Heart left ventricle (tissue), 16 donors: ENCODE measurements around the gene TGFBR3L. TPM values are rescaled to one million over a fixed set of nuclear protein-coding genes. Genes with fewer than 3 reads are reported as not detected.

Source experiments
- ATAC-seq, 4 donors: fragments of 200-7000 bp; cut with Tn5 transposase; one replicate each; pipeline ENCODE4 v1.9.1; 2020 to 2022; ENCODE audit warnings: moderate library complexity in 4 of 4, mild to moderate bottlenecking in 3 of 4, moderate number of reproducible peaks in 1 of 4
- DNase-seq, 5 donors: peaks; one replicate each; pipeline ENCODE4 v3.0.0-alpha.2; 2020
- H3K27ac ChIP-seq, 12 donors: fragments of 200-600 bp; sonication (generic) in 4 of 12; one replicate each; pipeline versions ENCODE4 v1.5.0 to v1.8.0; 2016 to 2022; ENCODE audit warnings: mild to moderate bottlenecking in 2 of 12
- H3K27me3 ChIP-seq, 9 donors: fragments of 200-600 bp; sonication (generic) in 2 of 9; one replicate each; pipeline versions ENCODE4 v1.5.1 to v1.8.0; 2016 to 2022; ENCODE audit warnings: mild to moderate bottlenecking in 3 of 9
- H3K36me3 ChIP-seq, 9 donors: fragments of 200-600 bp; sonication (generic) in 2 of 9; one replicate each; pipeline versions ENCODE4 v1.5.0 to v1.8.0; 2018 to 2022; ENCODE audit warnings: mild to moderate bottlenecking in 2 of 9
- H3K4me1 ChIP-seq, 12 donors: fragments of 200-600 bp; sonication (generic) in 4 of 12; one replicate each; pipeline versions ENCODE4 v1.5.0 to v1.8.0; 2016 to 2022; ENCODE audit warnings: mild to moderate bottlenecking in 3 of 12
- H3K4me3 ChIP-seq, 12 donors: fragments of 200-600 bp; sonication (generic) in 4 of 12; one replicate each; pipeline versions ENCODE4 v1.5.0 to v1.8.0; 2017 to 2022; ENCODE audit warnings: mild to moderate bottlenecking in 9 of 12, moderate library complexity in 4 of 12
- H3K9me3 ChIP-seq, 12 donors: fragments of 200-600 bp; sonication (generic) in 4 of 12; one replicate each; pipeline versions ENCODE4 v1.5.0 to v1.8.0; 2016 to 2022; ENCODE audit warnings: mild to moderate bottlenecking in 1 of 12
- CTCF ChIP-seq, 12 donors: fragments of 200-600 bp; sonication (generic) in 4 of 12; IDR thresholded peaks; one replicate each; pipeline versions ENCODE4 v1.5.0 to v1.8.0; 2018 to 2022; ENCODE audit warnings: antibody characterized with exemption in 12 of 12, mild to moderate bottlenecking in 5 of 12
- POLR2A ChIP-seq, 2 donors: fragments of 450-650 bp; IDR thresholded peaks; one replicate each; pipeline ENCODE4 v1.6.1; 2017; ENCODE audit warnings: antibody characterized with exemption in 2 of 2, mild to moderate bottlenecking in 2 of 2, moderate library complexity in 2 of 2
- WGBS, 4 donors: extraction: QIAGEN DNeasy Blood & Tissue Kit in 2 of 4; methylation state at CpG; one replicate each; pipeline versions ENCODE4 v1.1.5 to v1.1.7; 2013 to 2018; 5-methylcytosine and 5-hydroxymethylcytosine counted together
- intact Hi-C, 10 donors: fragments of 100-400 bp; cut with DNase I; formaldehyde crosslinking; loops; one replicate each; pipeline versions ENCODE4 v1.11.1 to v1.14.2; 2022
- polyA plus RNA-seq, 2 donors: library from polyadenylated mRNA; stranded (reverse); fragments of 200-250 nt; gene quantifications; one replicate each; pipeline ENCODE4 v1.2.3, GENCODE V29; 2013
- total RNA-seq, 9 donors: library from RNA; depleted of rRNA in 2 of 9; stranded (reverse); fragments of >200 nt in 2 of 9; fragmentation: NEBNext Ultra II Directional in 3 of 9; extraction: Animal tissue kit (Norgen Biotek cat#: 25700) in 3 of 9; gene quantifications; one replicate each; pipeline versions ENCODE4 v1.1.0 to v1.2.4, GENCODE V29; 2016 to 2023
- donor health status: ischemic (EF 13 %, LVEDD 7.1; RV severe dilation, severe dysfunction).
- donor health status: healthy with polysubstance abuse.
- donor health status: DM: no; HTN: yes; CAD: no.
- donor health status: DM: no; HTN: no; CAD: no.
- donor health status: ischemic (EF 25% LVEDD 6.9; RV normal size, moderate dysfunction).
- donor health status: ischemic (EF 25% LVEDD 5.7; RV mildly dilated, moderate dysfunction).
- donor health status: healthy.
- donor health status: DM: yes; HTN: yes; CAD: no.
- donor health status: ischemic (EF 35%, LVEDD 5.7; RV mildly dilated, moderate dysfunction).
- donor health status: nonischemic (EF 11% LVEDD 7.7; RV severe dilation, severe dysfunction).
- donor health status: DM: yes; HTN: yes; CAD: no.
- donor health status: PGD.
- donor health status: ischemic (EF 29% LVEDD 5.4; RV normal size, mild dysfunction).
- donor health status: nonischemic (EF 23%, LVEDD 6.1; RV moderate dilation, normal function).

The TGFBR3L gene
- total and polyA plus RNA-seq, 11 donors, result 0.76 to 41.2 (median 6.8) TPM

GRCh38 chr19:7915250-7916102, 846 bp downstream of the TGFBR3L start:
- H3K9me3 ChIP-seq, result no peaks in the 10 kb centered on the region
- H3K27ac ChIP-seq, result no peak overlapping the region
- peaks cover 0 to 51% (median 24%) of the 10 kb centered on the region in 12 donors for H3K4me1 ChIP-seq
- TF ChIP-seq POLR2A (IDR thresholded peaks at IDR 0.05), result no peak
- TF ChIP-seq CTCF (IDR thresholded peaks at IDR 0.05), result no peak
- ATAC-seq, result no peak
- H3K36me3 ChIP-seq, result peaks cover 8 to 28% (median 24%) of the 10 kb centered on the region in 9 donors
- WGBS, 4 donors, result 49 to 60% (median 53%) methylated on average over 11 to 24 of the region's 24 CpGs
- DNase-seq, result no peak
- peak overlapping the region in 5 of 12 donors; percentile 33 to 56 (median 41) for H3K4me3 ChIP-seq
- H3K27me3 ChIP-seq, result peaks cover 16 to 51% (median 33%) of the 10 kb centered on the region in 9 donors
- intact Hi-C loops, result no loop called here

GRCh38 chr19:7916103-7916954, 1.7 kb downstream of the TGFBR3L start:
- Histone ChIP-seq H3K27ac (peak overlapping the region in 5 of 12 donors; percentile 24 to 80 (median 75)), H3K4me1 (peaks cover under 1 to 55% (median 28%) of the 10 kb centered on the region in 12 donors), H3K4me3 (peak overlapping the region; percentile 7 to 56 (median 38)), H3K9me3 (no peaks in the 10 kb centered on the region), H3K36me3 (peaks cover 6 to 20% (median 15%) of the 10 kb centered on the region in 9 donors), H3K27me3 (peaks cover 16 to 51% (median 33%) of the 10 kb centered on the region in 9 donors)
- TF ChIP-seq CTCF (IDR thresholded peaks at IDR 0.05) (no peak), POLR2A (IDR thresholded peaks at IDR 0.05) (peak in 1 of 2 donors; percentile 4)
- 0 to 2% (median 1%) methylated on average over 22 to 104 of the region's 104 CpGs for WGBS, 4 donors
- peak in 1 of 5 donors; percentile 63 for DNase-seq
- no peak for ATAC-seq
- intact Hi-C loops, result no loop called here

DNA sequence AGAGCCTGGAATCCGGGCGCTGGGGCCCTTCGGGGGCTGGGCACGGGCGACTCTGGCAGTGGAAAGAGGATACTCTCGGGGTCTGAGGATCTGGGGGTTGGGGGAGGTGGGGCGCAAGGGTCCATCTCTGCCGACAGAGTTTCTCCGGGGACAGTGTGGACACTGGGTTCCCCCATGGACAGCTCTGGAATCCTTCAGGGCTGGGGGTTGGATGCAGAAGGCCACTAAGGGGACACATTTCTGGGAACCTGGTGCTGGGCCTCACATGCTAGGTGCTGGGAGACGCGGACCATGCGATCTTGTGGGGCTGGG, 2.3 kb downstream of the TGFBR3L start:
- intact Hi-C loops, result no loop called here
- H3K4me1 ChIP-seq, result peaks cover 5 to 61% (median 34%) of the 10 kb centered on the region in 12 donors
- H3K9me3 ChIP-seq, result no peaks in the 10 kb centered on the region
- peaks cover 16 to 51% (median 33%) of the 10 kb centered on the region in 9 donors for H3K27me3 ChIP-seq
- no peak for ATAC-seq
- H3K27ac ChIP-seq, result peak overlapping the region in 8 of 12 donors; percentile 24 to 84 (median 70)
- WGBS, 4 donors, result 2 to 8% (median 6%) methylated on average over 6 to 12 of the region's 12 CpGs; no CpG with 5 or more reads in 1 of the 4 donors
- no peak for DNase-seq
- H3K36me3 ChIP-seq, result peaks cover under 1 to 17% (median 12%) of the 10 kb centered on the region in 9 donors
- peak overlapping the region in 11 of 12 donors; percentile 10 to 56 (median 39) for H3K4me3 ChIP-seq
- TF ChIP-seq POLR2A (IDR thresholded peaks at IDR 0.05) (peak in 1 of 2 donors; percentile 0), CTCF (IDR thresholded peaks at IDR 0.05) (no peak)
